RWPE2 (cell line): ENCODE results near the gene SMG9.

Source experiments
- ATAC-seq: fragments of 200-7000 bp; cut with Tn5 transposase; 3 replicates; pipeline ENCODE4 v1.9.1; 2021; ENCODE audit warnings: low read depth
- DNase-seq: peaks from one replicate; pipeline ENCODE4 v3.0.0-alpha.2; 2020; ENCODE audit warnings: low spot score
- H3K27ac ChIP-seq: fragments of 450-650 bp; 2 replicates; pipeline ENCODE4 v1.5.1; 2017; ENCODE audit warnings: mild to moderate bottlenecking; ENCODE audit not compliant: poor library complexity, severe bottlenecking
- H3K27me3 ChIP-seq: fragments of 250-450 bp; sonication (Bioruptor Pico); 2 replicates; pipeline ENCODE4 v1.5.1; 2021; ENCODE audit warnings: mild to moderate bottlenecking, moderate library complexity; ENCODE audit not compliant: insufficient read depth, poor library complexity, severe bottlenecking
- H3K36me3 ChIP-seq: fragments of 250-450 bp; sonication (Bioruptor Pico); 2 replicates; pipeline ENCODE4 v1.5.1; 2020; ENCODE audit warnings: low read depth, mild to moderate bottlenecking, moderate library complexity
- H3K4me1 ChIP-seq: fragments of 250-450 bp; sonication (Bioruptor Pico); 2 replicates; pipeline ENCODE4 v1.5.1; 2021; ENCODE audit warnings: mild to moderate bottlenecking, moderate library complexity; ENCODE audit not compliant: insufficient read depth, poor library complexity, severe bottlenecking
- H3K4me3 ChIP-seq: fragments of 250-450 bp; sonication (Bioruptor Pico); 2 replicates; pipeline ENCODE4 v1.5.1; 2021; ENCODE audit warnings: mild to moderate bottlenecking, moderate library complexity; ENCODE audit not compliant: severe bottlenecking
- H3K9me3 ChIP-seq: fragments of 250-450 bp; sonication (Bioruptor Pico); 2 replicates; pipeline ENCODE4 v1.5.1; 2021; ENCODE audit warnings: mild to moderate bottlenecking, moderate library complexity; ENCODE audit not compliant: severe bottlenecking
- CTCF ChIP-seq: fragments of 450-650 bp; IDR thresholded peaks from one replicate; pipeline ENCODE4 v1.5.1; 2017; ENCODE audit warnings: mild to moderate bottlenecking, moderate library complexity; ENCODE audit not compliant: poor library complexity, severe bottlenecking

The SMG9 gene

GRCh38 chr19:43690890-43691289 is 63.9 kb downstream of the SMG9 start:
- Histone ChIP-seq H3K4me1 (peaks cover 9% of the 10 kb centered on the region), H3K9me3 (peaks cover 14% of the 10 kb centered on the region), H3K27ac (no peak overlapping the region), H3K4me3 (no peak overlapping the region), H3K36me3 (no peaks in the 10 kb centered on the region), H3K27me3 (no peaks in the 10 kb centered on the region)
- ATAC-seq (no peak), DNase-seq (no peak)
- no peak for TF ChIP-seq CTCF

GRCh38 chr19:43690444-43690843 is 64.3 kb downstream of the SMG9 start:
- Histone ChIP-seq H3K9me3 (peaks cover 14% of the 10 kb centered on the region), H3K36me3 (no peaks in the 10 kb centered on the region), H3K4me3 (no peak overlapping the region), H3K27me3 (no peaks in the 10 kb centered on the region), H3K27ac (no peak overlapping the region), H3K4me1 (peaks cover 9% of the 10 kb centered on the region)
- ATAC-seq (no peak), DNase-seq (no peak)
- no peak for TF ChIP-seq CTCF

DNA sequence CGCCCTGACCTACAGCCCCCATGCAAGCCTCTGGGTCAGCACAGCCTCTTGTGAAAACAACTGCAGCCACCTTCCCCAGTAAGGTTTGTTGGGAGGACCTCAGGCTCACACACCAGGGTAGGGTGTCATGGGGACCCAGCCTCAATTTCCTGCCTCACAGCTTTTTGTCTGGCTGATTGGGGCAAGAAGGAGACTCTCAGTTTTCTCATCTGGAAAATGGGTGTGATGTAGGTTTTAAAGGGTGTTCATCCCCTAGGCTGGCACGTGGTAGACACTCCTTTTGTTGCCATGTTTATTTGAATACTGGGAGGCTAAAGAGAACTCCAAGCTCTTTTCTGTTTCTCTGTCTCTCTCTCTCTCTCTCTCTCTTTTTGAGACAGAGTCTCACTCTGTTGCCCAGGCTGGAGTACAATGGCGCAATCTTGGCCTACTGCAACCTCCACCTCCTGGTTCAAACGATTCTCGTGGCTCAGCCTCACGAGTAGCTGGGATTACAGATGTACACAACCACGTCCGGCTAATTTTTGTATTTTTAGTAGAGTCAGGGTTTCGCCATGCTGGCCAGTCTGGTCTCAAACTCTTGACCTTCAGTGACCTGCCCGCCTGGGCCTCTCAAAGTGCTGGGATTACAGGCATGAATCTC is 66.6 kb downstream of the SMG9 start:
- TF ChIP-seq CTCF, result no peak
- Histone ChIP-seq H3K27me3 (no peaks in the 10 kb centered on the region), H3K4me1 (peaks cover 9% of the 10 kb centered on the region), H3K27ac (no peak overlapping the region), H3K4me3 (no peak overlapping the region), H3K9me3 (peaks cover 14% of the 10 kb centered on the region), H3K36me3 (no peaks in the 10 kb centered on the region)
- DNase-seq, result no peak
- no peak for ATAC-seq

GRCh38 chr19:43687660-43687997 is 67.1 kb downstream of the SMG9 start:
- ATAC-seq (no peak), DNase-seq (no peak)
- peak overlapping the region; percentile 42 for H3K27ac ChIP-seq
- H3K4me3 ChIP-seq, result no peak overlapping the region
- H3K9me3 ChIP-seq, result peaks cover 14% of the 10 kb centered on the region
- H3K4me1 ChIP-seq, result peaks cover 9% of the 10 kb centered on the region
- H3K36me3 ChIP-seq, result no peaks in the 10 kb centered on the region
- no peak for TF ChIP-seq CTCF
- H3K27me3 ChIP-seq, result no peaks in the 10 kb centered on the region

DNA sequence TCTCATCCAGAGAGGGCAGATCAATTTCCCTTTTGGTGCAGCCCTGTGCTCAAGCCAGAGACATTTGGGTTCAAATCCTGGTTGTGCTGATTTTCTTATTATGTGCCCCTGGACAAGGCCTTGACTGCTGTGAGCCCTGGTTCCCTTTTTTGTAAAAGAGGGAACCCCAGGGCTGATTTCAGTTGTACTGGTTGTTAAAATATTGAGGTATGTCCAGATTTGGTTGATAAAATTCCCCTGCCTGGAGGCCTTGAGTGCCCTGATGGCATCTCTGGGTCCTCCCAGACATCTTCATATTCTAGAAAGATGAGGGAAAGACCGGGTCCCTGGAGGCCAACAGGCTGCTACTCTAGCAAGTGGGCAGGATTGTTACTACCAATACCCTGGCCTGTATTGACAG is 70.4 kb downstream of the SMG9 start:
- ATAC-seq (no peak), DNase-seq (no peak)
- Histone ChIP-seq H3K27ac (no peak overlapping the region), H3K4me3 (no peak overlapping the region), H3K9me3 (no peaks in the 10 kb centered on the region), H3K36me3 (no peaks in the 10 kb centered on the region), H3K27me3 (no peaks in the 10 kb centered on the region), H3K4me1 (peaks cover 9% of the 10 kb centered on the region)
- no peak for TF ChIP-seq CTCF
